ENCODE measurements around the gene OPCML. TPM values are rescaled to one million over a fixed set of nuclear protein-coding genes. Genes with fewer than 3 reads are reported as not detected.

OPCML gene
- total and polyA plus RNA-seq, 5 donors, result 0.14 to 2.8 (median 1.1) TPM

DNA sequence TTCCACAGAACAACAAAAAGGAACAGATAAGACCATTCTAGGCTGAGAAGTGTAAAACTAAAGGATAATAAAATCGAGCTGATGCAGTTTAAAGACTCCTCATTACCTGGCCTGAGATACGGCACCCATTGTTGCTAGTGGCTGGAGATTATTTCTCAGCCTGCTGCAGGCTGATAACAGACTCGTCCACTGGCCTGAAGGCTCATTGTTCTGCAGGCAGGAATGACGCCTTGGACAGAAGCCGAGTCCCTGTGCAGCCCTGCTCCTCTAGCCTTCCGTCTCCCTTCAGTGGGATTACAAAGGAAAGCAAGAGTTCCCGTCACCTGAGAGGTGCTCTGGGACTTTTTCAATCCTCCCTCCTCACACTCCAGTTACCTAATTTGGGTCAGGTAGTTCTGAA is 1065.3 kb downstream of the OPCML start:
- no peaks in the 10 kb centered on the region for H3K9me3 ChIP-seq (ENCODE audit: control insufficient read depth, low read length)
- DNase-seq, result no peak
- ATAC-seq, result peak in 1 of 2 donors; percentile 59
- H3K4me3 ChIP-seq (ENCODE audit: low read length), result no peak overlapping the region
- no peak overlapping the region for H3K27ac ChIP-seq (ENCODE audit: low read length)
- H3K27me3 ChIP-seq (ENCODE audit: control insufficient read depth, insufficient read depth), result no peaks in the 10 kb centered on the region
- H3K4me1 ChIP-seq (ENCODE audit: control insufficient read depth, insufficient read depth, low read length), result no peaks in the 10 kb centered on the region
- intact Hi-C loops (cut with DNase I), result no loop called here
- WGBS, result 24% methylated on average over 7 of the region's 7 CpGs

- DNase-seq (no peak), ATAC-seq (no peak)
- Histone ChIP-seq H3K4me1 (ENCODE audit: control insufficient read depth, insufficient read depth, low read length) (no peaks in the 10 kb centered on the region), H3K27me3 (ENCODE audit: control insufficient read depth, insufficient read depth) (no peaks in the 10 kb centered on the region), H3K4me3 (ENCODE audit: low read length) (no peak overlapping the region), H3K9me3 (ENCODE audit: control insufficient read depth, low read length) (no peaks in the 10 kb centered on the region), H3K27ac (ENCODE audit: low read length) (no peak overlapping the region)
- intact Hi-C loops (cut with DNase I), result no loop called here
- WGBS, result 79% methylated on average over 3 of the region's 3 CpGs
Observed at GRCh38 chr11:132464939-132465338, 1067.4 kb downstream of the OPCML start.

DNA sequence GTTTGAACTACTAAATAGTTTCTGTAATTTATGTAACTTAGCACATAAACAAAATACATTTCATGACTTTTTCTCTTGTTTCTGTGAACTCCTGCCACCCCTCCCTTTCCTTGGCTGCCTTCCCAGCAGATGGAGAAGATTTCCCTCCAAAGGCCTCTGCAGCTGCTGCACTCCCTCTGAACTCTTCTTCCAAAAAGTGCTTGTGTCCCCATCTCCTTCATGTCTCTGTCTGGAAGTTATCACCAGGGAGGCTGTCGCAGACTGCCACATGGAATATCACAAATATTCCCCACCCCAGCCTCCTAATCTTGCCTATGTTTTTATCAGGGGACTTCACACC is 1068.3 kb downstream of the OPCML start:
- H3K27ac ChIP-seq (ENCODE audit: low read length), result no peak overlapping the region
- H3K4me1 ChIP-seq (ENCODE audit: control insufficient read depth, insufficient read depth, low read length), result no peaks in the 10 kb centered on the region
- no peaks in the 10 kb centered on the region for H3K27me3 ChIP-seq (ENCODE audit: control insufficient read depth, insufficient read depth)
- WGBS, result 60% methylated on average over 1 of the region's 1 CpG
- ATAC-seq (no peak), DNase-seq (no peak)
- no peaks in the 10 kb centered on the region for H3K9me3 ChIP-seq (ENCODE audit: control insufficient read depth, low read length)
- no peak overlapping the region for H3K4me3 ChIP-seq (ENCODE audit: low read length)
- intact Hi-C loops (cut with DNase I), result no loop called here

- DNase-seq (no peak), ATAC-seq (no peak)
- Histone ChIP-seq H3K27ac (ENCODE audit: low read length) (no peak overlapping the region), H3K4me1 (ENCODE audit: control insufficient read depth, insufficient read depth, low read length) (no peaks in the 10 kb centered on the region), H3K9me3 (ENCODE audit: control insufficient read depth, low read length) (no peaks in the 10 kb centered on the region), H3K4me3 (ENCODE audit: low read length) (no peak overlapping the region), H3K27me3 (ENCODE audit: control insufficient read depth, insufficient read depth) (no peaks in the 10 kb centered on the region)
- intact Hi-C loops (cut with DNase I), result no loop called here
- 69% methylated on average over 3 of the region's 3 CpGs for WGBS
Observed at GRCh38 chr11:132463295-132464002, 1068.9 kb downstream of the OPCML start.

- intact Hi-C loops (cut with DNase I), result no loop called here
Observed at GRCh38 chr11:132459736-132460135, 1072.6 kb downstream of the OPCML start.

GRCh38 chr11:132457445-132457844 is 1074.9 kb downstream of the OPCML start:
- ATAC-seq (no peak), DNase-seq (no peak)
- no peak overlapping the region for H3K27ac ChIP-seq (ENCODE audit: low read length)
- no peak overlapping the region for H3K4me3 ChIP-seq (ENCODE audit: low read length)
- H3K27me3 ChIP-seq (ENCODE audit: control insufficient read depth, insufficient read depth), result no peaks in the 10 kb centered on the region
- 90% methylated on average over 2 of the region's 2 CpGs for WGBS
- no peaks in the 10 kb centered on the region for H3K4me1 ChIP-seq (ENCODE audit: control insufficient read depth, insufficient read depth, low read length)
- H3K9me3 ChIP-seq (ENCODE audit: control insufficient read depth, low read length), result no peaks in the 10 kb centered on the region
- intact Hi-C loops (cut with DNase I), result no loop called here

More at GRCh38 chr11:132459736-132460135, 1072.6 kb downstream of the OPCML start:
- Histone ChIP-seq H3K27me3 (ENCODE audit: control insufficient read depth, insufficient read depth) (no peaks in the 10 kb centered on the region), H3K9me3 (ENCODE audit: control insufficient read depth, low read length) (no peaks in the 10 kb centered on the region), H3K4me3 (ENCODE audit: low read length) (no peak overlapping the region), H3K27ac (ENCODE audit: low read length) (no peak overlapping the region), H3K4me1 (ENCODE audit: control insufficient read depth, insufficient read depth, low read length) (no peaks in the 10 kb centered on the region)
- 46% methylated on average over 1 of the region's 1 CpG for WGBS
- ATAC-seq (no peak), DNase-seq (no peak)

DNA sequence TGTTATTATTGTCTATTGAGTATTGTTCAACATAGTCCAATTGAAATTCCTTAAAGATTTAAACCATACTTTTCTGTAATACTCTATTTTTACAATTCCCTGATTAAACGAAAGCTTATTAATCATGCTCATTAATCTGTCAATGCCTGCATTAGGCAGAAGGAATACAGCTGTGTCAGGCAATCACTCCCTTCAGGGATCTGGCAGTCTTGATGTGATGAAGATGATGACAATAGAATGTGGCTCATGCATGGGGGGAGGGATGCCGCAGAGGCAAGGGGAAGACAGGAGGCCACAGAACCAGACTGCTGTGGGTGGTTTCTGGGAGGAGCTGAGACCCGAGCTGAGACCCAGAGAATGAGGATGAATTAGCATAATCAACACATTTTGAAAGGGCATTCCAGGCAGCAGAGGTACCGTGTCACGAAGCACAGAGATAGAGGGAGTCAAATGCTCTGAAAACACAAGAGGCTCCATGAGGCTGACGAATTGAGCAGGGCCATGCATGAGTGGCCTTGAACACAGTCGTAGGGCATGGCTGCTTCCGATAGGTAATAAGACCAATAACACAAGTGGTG is 1075.5 kb downstream of the OPCML start:
- H3K4me1 ChIP-seq (ENCODE audit: control insufficient read depth, insufficient read depth, low read length), result no peaks in the 10 kb centered on the region
- DNase-seq, result no peak
- H3K9me3 ChIP-seq (ENCODE audit: control insufficient read depth, low read length), result no peaks in the 10 kb centered on the region
- H3K27me3 ChIP-seq (ENCODE audit: control insufficient read depth, insufficient read depth), result no peaks in the 10 kb centered on the region
- no peak overlapping the region for H3K27ac ChIP-seq (ENCODE audit: low read length)
- H3K4me3 ChIP-seq (ENCODE audit: low read length), result no peak overlapping the region
- intact Hi-C loops (cut with DNase I), result no loop called here
- ATAC-seq, result no peak
- 64% methylated on average over 8 of the region's 8 CpGs for WGBS

GRCh38 chr11:132455044-132455443 is 1077.3 kb downstream of the OPCML start:
- ATAC-seq, result no peak

GRCh38 chr11:132453406-132453805 is 1078.9 kb downstream of the OPCML start:
- Histone ChIP-seq H3K9me3 (ENCODE audit: control insufficient read depth, low read length) (no peaks in the 10 kb centered on the region), H3K27me3 (ENCODE audit: control insufficient read depth, insufficient read depth) (no peaks in the 10 kb centered on the region), H3K27ac (ENCODE audit: low read length) (no peak overlapping the region), H3K4me3 (ENCODE audit: low read length) (no peak overlapping the region), H3K4me1 (ENCODE audit: control insufficient read depth, insufficient read depth, low read length) (no peaks in the 10 kb centered on the region)
- intact Hi-C loops (cut with DNase I), result no loop called here
- WGBS, result 82% methylated on average over 8 of the region's 8 CpGs
- no peak for DNase-seq
- ATAC-seq, result no peak

More at GRCh38 chr11:132455044-132455443, 1077.3 kb downstream of the OPCML start:
- no peaks in the 10 kb centered on the region for H3K9me3 ChIP-seq (ENCODE audit: control insufficient read depth, low read length)
- no peak for DNase-seq
- no peak overlapping the region for H3K4me3 ChIP-seq (ENCODE audit: low read length)
- no peaks in the 10 kb centered on the region for H3K4me1 ChIP-seq (ENCODE audit: control insufficient read depth, insufficient read depth, low read length)
- no peak overlapping the region for H3K27ac ChIP-seq (ENCODE audit: low read length)
- WGBS, result 72% methylated on average over 5 of the region's 5 CpGs
- no peaks in the 10 kb centered on the region for H3K27me3 ChIP-seq (ENCODE audit: control insufficient read depth, insufficient read depth)
- intact Hi-C loops (cut with DNase I), result no loop called here

- Histone ChIP-seq H3K9me3 (ENCODE audit: control insufficient read depth, low read length) (no peaks in the 10 kb centered on the region), H3K27me3 (ENCODE audit: control insufficient read depth, insufficient read depth) (no peaks in the 10 kb centered on the region), H3K4me1 (ENCODE audit: control insufficient read depth, insufficient read depth, low read length) (no peaks in the 10 kb centered on the region), H3K4me3 (ENCODE audit: low read length) (no peak overlapping the region), H3K27ac (ENCODE audit: low read length) (no peak overlapping the region)
- DNase-seq (no peak), ATAC-seq (no peak)
- intact Hi-C loops (cut with DNase I), result no loop called here
- WGBS, result 65% methylated on average over 1 of the region's 1 CpG
Observed at GRCh38 chr11:132452616-132453015, 1079.7 kb downstream of the OPCML start.

DNA sequence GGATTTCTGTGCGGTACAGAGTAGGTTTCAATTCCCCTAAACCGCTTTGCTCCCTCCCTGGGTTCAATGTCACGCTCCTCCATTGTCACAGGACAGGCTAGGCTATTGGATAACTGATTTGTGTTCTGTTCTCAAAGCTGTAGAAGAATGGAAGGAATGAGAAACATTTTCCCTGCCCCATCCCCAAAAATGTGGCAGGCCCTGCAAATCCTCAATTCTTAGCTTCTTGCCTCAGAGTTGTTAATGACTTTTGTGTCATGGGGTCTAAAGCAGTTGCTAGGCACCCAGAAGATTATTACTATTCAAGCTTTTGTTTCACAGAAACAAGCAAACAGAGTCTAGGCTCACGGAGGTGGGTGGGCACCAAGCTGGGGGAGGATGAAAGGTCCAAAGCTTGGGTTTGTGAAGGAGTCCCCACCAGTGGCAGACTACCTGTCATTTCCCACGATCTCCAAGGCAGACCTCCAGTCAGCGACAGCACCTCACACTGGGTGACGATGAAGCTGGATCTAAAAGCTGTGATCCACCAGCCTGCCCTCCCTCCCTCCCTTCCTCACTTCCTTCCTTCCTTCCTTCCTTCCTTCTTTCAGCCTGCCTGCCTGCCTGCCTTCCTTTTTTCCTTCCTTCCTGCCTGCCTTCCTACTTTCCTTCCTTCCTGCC is 1080.2 kb downstream of the OPCML start:
- no peak overlapping the region for H3K4me3 ChIP-seq (ENCODE audit: low read length)
- no peaks in the 10 kb centered on the region for H3K9me3 ChIP-seq (ENCODE audit: control insufficient read depth, low read length)
- H3K27ac ChIP-seq (ENCODE audit: low read length), result no peak overlapping the region
- DNase-seq, result no peak
- WGBS, result 80% methylated on average over 7 of the region's 7 CpGs
- no peak for ATAC-seq
- no peaks in the 10 kb centered on the region for H3K4me1 ChIP-seq (ENCODE audit: control insufficient read depth, insufficient read depth, low read length)
- H3K27me3 ChIP-seq (ENCODE audit: control insufficient read depth, insufficient read depth), result no peaks in the 10 kb centered on the region
- intact Hi-C loops (cut with DNase I), result no loop called here

Measured in right cardiac atrium (tissue), 5 donors.